Right lobe of liver (tissue), 6 donors: ENCODE measurements around the gene P3R3URF. TPM values are rescaled to one million over a fixed set of nuclear protein-coding genes. Genes with fewer than 3 reads are reported as not detected.

Experiments
- ATAC-seq, 4 donors: fragments of 200-7000 bp; cut with Tn5 transposase; one replicate each; pipeline ENCODE4 v1.9.1; 2020; ENCODE audit warnings: mild to moderate bottlenecking in 4 of 4, moderate library complexity in 4 of 4
- DNase-seq, 3 donors: peaks; one replicate each; pipeline ENCODE4 v3.0.0-alpha.2; 2020
- H3K27ac ChIP-seq, 3 donors: fragments of 200-600 bp; one replicate each; pipeline ENCODE4 v1.8.0; 2022
- H3K27me3 ChIP-seq, 2 donors: fragments of 200-600 bp; one replicate each; pipeline ENCODE4 v1.8.0; 2022
- H3K36me3 ChIP-seq, 4 donors: fragments of 200-600 bp; sonication (generic) in 1 of 4; one replicate each; pipeline versions ENCODE4 v1.5.1 to v1.8.0; 2017 to 2022; ENCODE audit warnings: control low read depth in 1 of 4
- H3K4me1 ChIP-seq, 4 donors: fragments of 200-600 bp; sonication (generic) in 1 of 4; one replicate each; pipeline versions ENCODE4 v1.5.1 to v1.8.0; 2017 to 2022; ENCODE audit warnings: control low read depth in 1 of 4
- H3K4me3 ChIP-seq, 3 donors: fragments of 200-600 bp; one replicate each; pipeline ENCODE4 v1.8.0; 2022
- H3K9me3 ChIP-seq, 4 donors: fragments of 200-600 bp; sonication (generic) in 1 of 4; one replicate each; pipeline versions ENCODE4 v1.5.1 to v1.8.0; 2017 to 2022; ENCODE audit warnings: control low read depth in 1 of 4
- CTCF ChIP-seq, 4 donors: fragments of 200-600 bp in 3 of 4; fragments of 450-650 bp in 1 of 4; IDR thresholded peaks; one replicate each; pipeline versions ENCODE4 v1.5.1 to v1.8.0; 2016 to 2022; ENCODE audit warnings: antibody characterized with exemption in 4 of 4, mild to moderate bottlenecking in 2 of 4
- POLR2A ChIP-seq: fragments of 450-650 bp; IDR thresholded peaks from one replicate; pipeline ENCODE4 v1.6.1; 2017; ENCODE audit warnings: antibody characterized with exemption, mild to moderate bottlenecking
- WGBS: methylation state at CpG from one replicate; pipeline ENCODE4 v1.1.6; 2018; ENCODE audit warnings: low coverage, low lambda C conversion rate; ENCODE audit not compliant: insufficient coverage; ENCODE audit errors: missing lambda C conversion rate; 5-methylcytosine and 5-hydroxymethylcytosine counted together
- intact Hi-C, 2 donors: fragments of 100-400 bp; cut with DNase I; formaldehyde crosslinking; loops; one replicate each; pipeline versions ENCODE4 v1.11.2 to v1.14.1; 2022
- total RNA-seq, 6 experiments: library from RNA; depleted of rRNA in 2 of 6; stranded (reverse); fragments of >200 nt in 2 of 6; fragmentation: NEBNext Ultra II Directional in 3 of 6; extraction: Animal tissue kit (Norgen Biotek cat#: 25700) in 3 of 6; gene quantifications; one replicate each; pipeline versions ENCODE4 v1.1.0 to v1.2.4, GENCODE V29; 2016 to 2023
- donor health status: DM: no; HTN: yes; CAD: no.
- donor health status: DM: no; HTN: no; CAD: no.
- donor health status: DM: no; HTN: no; CAD: no.
- donor health status: DM: no; HTN: yes; CAD: no.
- donor health status: DM: no; HTN: yes; CAD: no.

The P3R3URF gene
- total RNA-seq, 6 experiments from 2014 or later: not detected

- TF ChIP-seq POLR2A (no peak), CTCF (IDR thresholded peaks at IDR 0.05) (no peak)
- ATAC-seq: peak in 1 of 4 donors; percentile 6
- H3K4me1 ChIP-seq: peaks cover 0 to 16% (median 0%) of the 10 kb centered on the region in 4 donors
- no peak for DNase-seq
- no peaks in the 10 kb centered on the region for H3K27me3 ChIP-seq
- H3K4me3 ChIP-seq: peak overlapping the region; percentile 83 to 92 (median 91)
- no peaks in the 10 kb centered on the region for H3K9me3 ChIP-seq
- intact Hi-C loops: no loop called here
- H3K27ac ChIP-seq: peak overlapping the region in 2 of 3 donors; percentile 37 to 80
- peaks cover 0 to 20% (median 1%) of the 10 kb centered on the region in 4 donors for H3K36me3 ChIP-seq
- WGBS: 20% methylated on average over 1 of the region's 9 CpGs
These were observed 21.3 kb upstream of the P3R3URF start for GRCh38 chr1:46197560-46197963.

DNA sequence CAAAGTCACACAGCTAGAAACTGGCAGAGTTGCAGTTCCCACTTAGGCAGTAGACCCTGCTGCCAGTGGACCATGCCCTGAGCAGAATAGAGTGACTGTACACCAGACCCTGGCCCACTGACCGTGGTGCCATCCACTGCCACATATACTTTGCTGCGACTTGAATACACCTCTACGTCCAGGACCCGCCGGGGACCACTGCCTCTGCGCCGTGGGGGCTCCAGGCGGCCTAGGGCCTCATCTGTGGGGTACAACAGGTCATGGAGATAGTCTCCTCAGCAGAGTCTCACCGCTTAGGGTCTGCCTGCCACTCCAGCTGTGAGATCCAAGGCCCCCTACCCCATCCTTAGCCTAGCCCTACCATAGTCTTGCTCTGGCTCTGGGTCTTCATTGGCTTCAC is 20.3 kb upstream of the P3R3URF start:
- WGBS: no CpG with 5 or more reads among the region's 9 CpGs
- peaks cover 0 to 29% (median 6%) of the 10 kb centered on the region in 4 donors for H3K36me3 ChIP-seq
- DNase-seq (no peak), ATAC-seq (no peak)
- TF ChIP-seq POLR2A (no peak), CTCF (IDR thresholded peaks at IDR 0.05) (no peak)
- no peak overlapping the region for H3K4me3 ChIP-seq
- no peaks in the 10 kb centered on the region for H3K27me3 ChIP-seq
- no peak overlapping the region for H3K27ac ChIP-seq
- H3K4me1 ChIP-seq: peaks cover 0 to 16% (median 0%) of the 10 kb centered on the region in 4 donors
- no peaks in the 10 kb centered on the region for H3K9me3 ChIP-seq
- intact Hi-C loops: no loop called here

GRCh38 chr1:46194641-46195193 is 18.4 kb upstream of the P3R3URF start:
- H3K4me1 ChIP-seq: peaks cover 0 to 16% (median 0%) of the 10 kb centered on the region in 4 donors
- H3K27me3 ChIP-seq: no peaks in the 10 kb centered on the region
- 48% methylated on average over 3 of the region's 5 CpGs for WGBS
- H3K36me3 ChIP-seq: peaks cover 0 to 32% (median 6%) of the 10 kb centered on the region in 4 donors
- ATAC-seq: no peak
- no peak for DNase-seq
- H3K27ac ChIP-seq: no peak overlapping the region
- intact Hi-C loops: no loop called here
- no peaks in the 10 kb centered on the region for H3K9me3 ChIP-seq
- H3K4me3 ChIP-seq: no peak overlapping the region
- TF ChIP-seq CTCF (IDR thresholded peaks at IDR 0.05) (no peak), POLR2A (no peak)

DNA sequence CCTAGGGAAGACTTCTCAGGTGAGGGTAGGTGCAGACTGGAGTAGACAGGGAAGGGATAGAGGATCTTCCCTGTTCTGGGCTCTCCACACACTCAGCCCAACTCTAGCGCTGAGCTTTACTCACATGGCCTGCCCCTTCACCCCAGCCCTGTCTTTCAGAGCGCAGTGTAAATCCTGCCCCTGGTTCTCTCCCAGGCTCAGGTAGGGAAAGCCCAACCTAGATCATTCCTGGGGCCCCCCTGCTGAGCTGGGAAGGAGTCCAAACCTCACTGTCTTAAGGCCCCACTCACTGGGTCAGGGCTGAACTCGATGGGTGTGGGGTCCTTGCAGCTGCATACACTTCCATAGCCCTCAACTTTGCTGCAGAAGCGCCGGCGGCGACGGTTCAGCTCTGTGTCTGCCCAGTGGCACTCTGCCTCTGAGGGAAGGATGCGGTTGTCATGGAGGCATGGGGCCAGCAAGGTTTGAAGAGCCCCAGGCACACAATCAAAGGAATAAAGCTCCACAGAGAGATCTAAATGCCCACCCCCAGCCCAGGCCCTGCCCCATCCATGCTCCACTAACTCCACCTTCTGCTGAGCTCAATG is 17.8 kb upstream of the P3R3URF start:
- no CpG with 5 or more reads among the region's 9 CpGs for WGBS
- DNase-seq (no peak), ATAC-seq (no peak)
- H3K36me3 ChIP-seq: peaks cover 0 to 32% (median 6%) of the 10 kb centered on the region in 4 donors
- H3K4me3 ChIP-seq: no peak overlapping the region
- no peaks in the 10 kb centered on the region for H3K9me3 ChIP-seq
- intact Hi-C loops: no loop called here
- H3K27me3 ChIP-seq: no peaks in the 10 kb centered on the region
- no peak overlapping the region for H3K27ac ChIP-seq
- H3K4me1 ChIP-seq: peaks cover 0 to 19% (median 0%) of the 10 kb centered on the region in 4 donors
- TF ChIP-seq POLR2A (no peak), CTCF (IDR thresholded peaks at IDR 0.05) (no peak)
